GM06990 (cell line): ENCODE results near the gene JAG1.

Source experiments
- DNase-seq: peaks from one replicate; pipeline ENCODE4 v3.0.0-alpha.2; 2011; ENCODE audit not compliant: insufficient read length; ENCODE audit errors: extremely low read depth
- H3K27me3 ChIP-seq: replicated peaks from 2 replicates; pipeline ENCODE4 v1.6.0; 2011; ENCODE audit warnings: low read length; ENCODE audit not compliant: control insufficient read depth, insufficient read depth
- H3K36me3 ChIP-seq: 2 replicates; pipeline ENCODE4 v1.5.1; 2011; ENCODE audit warnings: low read length; ENCODE audit not compliant: control insufficient read depth, insufficient read depth
- H3K4me3 ChIP-seq: replicated peaks from 2 replicates; pipeline ENCODE4 v1.5.1; 2011; ENCODE audit warnings: low read depth, mild to moderate bottlenecking, control low read depth, low read length
- CTCF ChIP-seq: IDR thresholded peaks from 2 replicates; pipeline ENCODE4 v1.5.1; 2011; ENCODE audit warnings: low read length, control low read depth, mild to moderate bottlenecking, inconsistent platforms; ENCODE audit not compliant: insufficient read depth, poor library complexity, severe bottlenecking

JAG1 gene

GRCh38 chr20:10710991-10711775 is 37.4 kb upstream of the JAG1 start:
- no peaks in the 10 kb centered on the region for H3K36me3 ChIP-seq
- peaks cover 1% of the 10 kb centered on the region; the same call in 1 of the 2 replicates for H3K27me3 ChIP-seq
- no peak overlapping the region for H3K4me3 ChIP-seq
- DNase-seq: no peak
- no peak for TF ChIP-seq CTCF

- Histone ChIP-seq H3K36me3 (no peaks in the 10 kb centered on the region), H3K4me3 (no peak overlapping the region), H3K27me3 (peaks cover 1% of the 10 kb centered on the region; the same call in 1 of the 2 replicates)
- no peak for DNase-seq
- TF ChIP-seq CTCF: no peak
Observed at GRCh38 chr20:10709916-10710315, 36.1 kb upstream of the JAG1 start.

- TF ChIP-seq CTCF: no peak
- H3K27me3 ChIP-seq: peaks cover 1% of the 10 kb centered on the region; the same call in 1 of the 2 replicates
- no peaks in the 10 kb centered on the region for H3K36me3 ChIP-seq
- no peak for DNase-seq
- no peak overlapping the region for H3K4me3 ChIP-seq
Observed at GRCh38 chr20:10708351-10709185, 34.8 kb upstream of the JAG1 start.

GRCh38 chr20:10707791-10708190 is 34.0 kb upstream of the JAG1 start:
- H3K4me3 ChIP-seq: no peak overlapping the region
- no peak for DNase-seq
- TF ChIP-seq CTCF: no peak
- H3K27me3 ChIP-seq: no peaks in the 10 kb centered on the region
- no peaks in the 10 kb centered on the region for H3K36me3 ChIP-seq

- DNase-seq: no peak
- no peak for TF ChIP-seq CTCF
- Histone ChIP-seq H3K27me3 (no peaks in the 10 kb centered on the region), H3K4me3 (no peak overlapping the region), H3K36me3 (no peaks in the 10 kb centered on the region)
Observed at GRCh38 chr20:10707068-10707467, 33.3 kb upstream of the JAG1 start.
